Erythroblast (primary cell): ENCODE results near the gene GRIK5.

Experiments
- GATA1 ChIP-seq: IDR thresholded peaks from 2 replicates; pipeline ENCODE4 v1.6.1; 2011; ENCODE audit warnings: low read depth, mild to moderate bottlenecking, control low read depth, low read length, moderate library complexity
- POLR2A ChIP-seq: IDR thresholded peaks from 2 replicates; pipeline ENCODE4 v1.6.1; 2011; ENCODE audit warnings: mild to moderate bottlenecking, low read length

- TF ChIP-seq POLR2A (no peak), GATA1 (no peak)
Observed at GRCh38 chr19:42059196-42059595, 10.8 kb downstream of the GRIK5 start.
